GM18858 (cell line): ENCODE measurements around the gene FAM187B.

Experiments used
- ATAC-seq: cut with Tn5 transposase; IDR thresholded peaks from one replicate; pipeline ENCODE4 v1.9.1; 2021; ENCODE audit not compliant: unreplicated experiment

Gene FAM187B

GRCh38 chr19:35179830-35180229, 48.7 kb downstream of the FAM187B start:
- ATAC-seq, result no peak

DNA sequence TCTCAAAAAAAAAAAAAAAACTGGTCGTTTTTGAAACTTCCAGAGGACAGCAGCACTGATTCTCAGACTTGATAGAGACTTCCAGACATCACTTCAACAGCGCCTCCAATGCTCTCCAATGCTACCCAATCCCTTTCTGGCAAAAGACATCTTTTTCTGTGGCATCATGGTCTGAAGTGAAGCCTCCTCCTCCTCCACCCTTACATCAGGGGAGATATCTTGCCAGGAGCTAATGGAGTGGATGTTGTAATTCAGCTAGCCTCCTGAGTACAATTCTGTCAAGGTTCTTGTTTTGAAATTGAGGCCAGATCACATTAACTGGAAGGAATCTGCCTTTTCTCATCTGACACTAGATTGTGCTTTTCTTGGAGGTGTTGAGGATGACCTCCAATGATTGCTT, 49.8 kb downstream of the FAM187B start:
- ATAC-seq, result no peak

DNA sequence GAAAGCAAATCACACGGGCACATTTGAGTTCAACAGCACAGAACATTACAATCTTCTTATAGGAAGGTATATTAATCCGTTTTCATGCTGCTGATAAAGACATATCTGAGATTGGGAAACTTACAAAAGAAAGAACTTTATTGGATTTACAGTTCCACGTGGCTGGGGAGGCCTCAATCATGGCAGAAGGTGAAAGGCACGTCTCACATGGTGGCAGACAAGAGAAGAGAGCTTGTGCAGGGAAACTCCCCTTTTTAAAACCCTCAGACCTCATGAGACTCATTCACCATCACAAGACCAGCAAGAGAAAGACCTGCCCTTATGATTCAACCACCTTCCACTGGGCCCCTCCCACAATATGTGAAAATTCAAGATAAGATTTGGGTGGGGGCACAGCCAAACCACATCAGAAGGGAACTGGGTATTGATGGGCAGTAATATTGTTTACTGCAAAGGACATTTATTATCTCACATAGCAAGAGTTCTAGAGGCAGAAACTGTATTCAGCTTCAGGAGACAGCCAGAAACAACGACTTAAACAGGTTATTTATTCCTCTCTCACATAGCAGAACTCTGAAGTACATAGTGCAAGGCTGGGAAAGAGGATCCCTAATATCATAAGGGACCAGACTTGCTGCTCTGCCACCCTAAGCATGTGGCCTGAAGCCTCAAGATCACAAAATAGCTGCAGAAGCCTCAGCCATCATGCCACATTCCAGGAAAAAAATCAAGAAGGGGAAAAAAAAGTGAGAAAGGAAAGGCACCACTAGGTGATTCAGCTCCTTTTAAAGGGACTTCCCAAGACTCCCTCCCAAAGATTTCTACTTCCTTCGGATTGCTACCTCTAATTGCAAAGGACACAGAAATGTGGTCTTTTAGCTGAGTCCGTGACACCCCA, 50.9 kb downstream of the FAM187B start:
- no peak for ATAC-seq

- no peak for ATAC-seq
These were observed 52.4 kb downstream of the FAM187B start for GRCh38 chr19:35176181-35176570.
